Measurements from ENCODE around the gene SLC7A6OS.

SLC7A6OS gene

DNA sequence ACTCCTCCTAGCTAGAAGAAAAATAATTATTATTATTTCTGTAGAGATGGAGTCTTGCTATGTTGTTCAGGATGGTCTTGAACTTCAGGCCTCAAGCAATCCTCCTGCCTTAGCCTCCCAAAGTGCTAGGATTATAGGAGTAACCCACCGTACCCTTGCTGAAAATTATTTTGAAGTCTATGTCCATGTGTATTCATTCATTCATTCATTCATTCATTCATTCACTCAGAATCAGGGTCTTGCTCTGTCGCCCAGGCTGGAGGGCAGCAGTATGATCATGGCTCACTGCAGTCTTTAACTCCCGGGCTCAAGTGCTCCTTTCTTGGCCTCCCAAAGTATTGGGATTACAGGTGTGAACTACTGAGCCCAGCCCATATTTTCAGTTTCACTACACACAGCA is 4.1 kb downstream of the SLC7A6OS start:
- no peak overlapping the region for H3K27ac ChIP-seq
- TF ChIP-seq, protein P1, sequence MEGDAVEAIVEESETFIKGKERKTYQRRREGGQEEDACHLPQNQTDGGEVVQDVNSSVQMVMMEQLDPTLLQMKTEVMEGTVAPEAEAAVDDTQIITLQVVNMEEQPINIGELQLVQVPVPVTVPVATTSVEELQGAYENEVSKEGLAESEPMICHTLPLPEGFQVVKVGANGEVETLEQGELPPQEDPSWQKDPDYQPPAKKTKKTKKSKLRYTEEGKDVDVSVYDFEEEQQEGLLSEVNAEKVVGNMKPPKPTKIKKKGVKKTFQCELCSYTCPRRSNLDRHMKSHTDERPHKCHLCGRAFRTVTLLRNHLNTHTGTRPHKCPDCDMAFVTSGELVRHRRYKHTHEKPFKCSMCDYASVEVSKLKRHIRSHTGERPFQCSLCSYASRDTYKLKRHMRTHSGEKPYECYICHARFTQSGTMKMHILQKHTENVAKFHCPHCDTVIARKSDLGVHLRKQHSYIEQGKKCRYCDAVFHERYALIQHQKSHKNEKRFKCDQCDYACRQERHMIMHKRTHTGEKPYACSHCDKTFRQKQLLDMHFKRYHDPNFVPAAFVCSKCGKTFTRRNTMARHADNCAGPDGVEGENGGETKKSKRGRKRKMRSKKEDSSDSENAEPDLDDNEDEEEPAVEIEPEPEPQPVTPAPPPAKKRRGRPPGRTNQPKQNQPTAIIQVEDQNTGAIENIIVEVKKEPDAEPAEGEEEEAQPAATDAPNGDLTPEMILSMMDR (conservative IDR thresholded peaks at IDR 0.05), result no peak

DNA sequence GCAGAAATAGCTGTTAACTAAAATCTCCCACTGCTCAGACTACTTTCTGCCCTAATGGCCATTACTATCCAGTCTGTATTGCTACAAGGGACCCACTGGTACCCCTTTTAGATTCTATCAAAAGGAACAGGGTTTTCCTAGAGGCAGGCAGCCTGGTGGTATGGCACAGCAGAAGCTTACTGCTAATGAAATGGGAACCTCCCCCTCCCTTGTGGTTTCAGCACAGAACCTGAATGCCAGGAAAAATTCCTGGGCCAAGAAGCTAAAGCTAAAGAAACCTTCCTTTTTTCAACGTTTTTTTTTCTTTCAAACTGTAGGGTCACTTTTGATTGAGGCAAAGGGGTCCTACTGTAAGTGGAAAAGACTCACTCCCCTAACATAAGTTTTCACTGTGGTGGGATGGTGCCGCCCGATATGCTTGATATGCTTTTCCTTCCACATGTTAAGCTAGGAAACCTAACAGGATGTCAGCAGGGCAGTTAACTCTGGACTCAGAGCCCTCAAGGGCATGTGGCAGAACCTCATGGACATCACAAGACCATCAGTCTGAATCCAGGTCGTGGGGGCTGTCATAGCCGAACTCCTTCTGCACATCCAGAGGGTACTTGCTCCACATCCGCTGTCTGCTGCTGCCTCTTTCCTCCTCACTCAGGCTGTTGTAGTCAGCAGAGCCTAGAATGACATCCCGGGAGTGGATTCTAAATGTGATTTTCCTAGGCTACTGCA is 9.8 kb downstream of the SLC7A6OS start:
- H3K27ac ChIP-seq, result no peak overlapping the region
- TF ChIP-seq, protein P1 (conservative IDR thresholded peaks at IDR 0.05), result no peak

DNA sequence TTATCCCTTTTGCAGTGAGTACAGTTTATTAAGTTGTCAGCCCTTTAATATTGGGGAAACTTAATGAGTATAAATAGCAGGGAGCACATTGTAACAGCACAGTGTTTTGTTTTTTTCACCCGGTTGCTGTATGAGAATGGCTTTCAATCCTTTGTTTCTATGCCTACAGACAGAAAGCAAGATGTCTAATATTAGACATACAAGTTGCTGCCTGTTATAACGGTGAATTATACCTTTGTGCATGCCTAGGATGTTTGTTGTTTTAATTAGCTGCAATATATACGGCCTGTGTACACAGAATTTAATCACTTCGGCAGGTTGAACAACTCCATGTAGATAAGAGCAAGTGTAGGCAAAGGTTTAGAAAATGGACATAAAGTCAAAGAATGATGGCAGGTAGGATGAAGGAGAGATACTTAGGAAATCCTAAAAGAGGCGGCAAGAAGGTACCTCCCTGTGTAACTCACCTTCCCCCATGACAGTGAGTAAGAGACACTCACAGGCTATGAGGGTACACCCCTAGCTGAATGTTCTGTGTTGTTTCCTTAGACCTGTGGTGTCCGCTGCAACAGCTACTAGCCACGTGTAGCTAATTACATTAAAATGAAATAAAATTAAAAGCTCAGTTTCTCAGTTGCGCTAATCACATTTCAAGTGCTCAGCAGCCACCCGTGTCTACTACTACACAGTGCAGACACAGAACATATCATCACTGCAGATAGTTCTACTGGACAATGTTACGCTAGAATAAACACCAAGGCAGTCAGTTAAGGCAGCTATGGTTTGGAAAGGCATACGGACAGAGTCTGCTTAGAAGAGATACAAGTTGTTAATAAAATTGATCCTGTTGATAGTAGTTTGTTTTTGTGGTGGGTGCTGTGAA is 10.9 kb downstream of the SLC7A6OS start:
- H3K27ac ChIP-seq, result no peak overlapping the region
- TF ChIP-seq, protein P1 (conservative IDR thresholded peaks at IDR 0.05), result no peak

DNA sequence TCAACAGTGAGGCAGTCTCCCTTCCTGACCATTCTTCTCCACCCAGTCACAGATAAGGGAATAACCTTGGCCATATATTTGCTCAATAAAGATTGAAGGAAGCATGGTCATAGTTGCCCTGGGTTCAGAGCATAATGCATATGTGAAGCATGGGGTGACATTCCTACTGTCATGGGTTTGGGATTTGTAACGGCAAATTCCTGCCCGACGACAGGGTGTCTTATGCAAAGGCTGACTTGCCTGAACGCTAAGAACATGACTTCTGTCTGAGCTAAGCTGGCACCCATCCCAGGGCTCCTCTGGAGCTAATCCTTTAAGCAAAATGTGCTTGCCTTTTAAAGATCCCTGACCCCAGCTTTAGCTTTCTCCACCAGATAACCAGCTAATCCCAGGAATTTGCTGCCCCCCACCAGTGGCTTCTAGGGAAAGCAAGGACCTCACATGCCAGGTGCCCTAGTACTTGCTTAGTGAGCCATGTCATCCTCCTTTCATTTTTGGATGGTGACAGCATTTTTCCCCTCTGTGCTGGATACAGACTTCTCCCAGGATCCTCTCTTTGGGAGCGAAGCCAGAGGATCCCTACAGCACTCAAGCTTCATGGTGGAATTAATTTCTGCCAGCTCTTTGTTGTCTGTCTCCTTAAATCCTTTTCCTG is 11.7 kb downstream of the SLC7A6OS start:
- TF ChIP-seq, protein P1 (conservative IDR thresholded peaks at IDR 0.05), result no peak
- H3K27ac ChIP-seq, result no peak overlapping the region

DNA sequence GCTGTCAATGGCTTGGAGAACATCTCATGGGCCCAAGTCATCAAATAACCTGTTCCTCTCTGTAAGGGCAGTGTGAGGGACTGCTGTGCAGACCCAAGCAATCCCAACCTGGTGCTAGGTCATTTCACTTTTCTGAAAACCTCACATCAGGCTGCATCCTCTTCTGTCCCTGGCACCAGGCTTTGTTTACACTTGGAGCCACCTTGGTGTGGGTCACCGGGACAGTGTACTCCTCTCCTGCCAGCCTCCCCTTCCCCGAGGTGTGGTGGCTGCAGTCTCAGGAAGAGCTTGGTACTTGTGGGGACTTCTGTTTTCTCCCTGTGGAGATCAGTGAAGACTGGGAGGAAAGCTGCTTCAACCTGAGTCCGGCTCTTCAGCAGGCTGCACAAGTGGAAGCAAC is 12.4 kb downstream of the SLC7A6OS start:
- TF ChIP-seq, protein P1 (conservative IDR thresholded peaks at IDR 0.05), result no peak
- no peak overlapping the region for H3K27ac ChIP-seq

DNA sequence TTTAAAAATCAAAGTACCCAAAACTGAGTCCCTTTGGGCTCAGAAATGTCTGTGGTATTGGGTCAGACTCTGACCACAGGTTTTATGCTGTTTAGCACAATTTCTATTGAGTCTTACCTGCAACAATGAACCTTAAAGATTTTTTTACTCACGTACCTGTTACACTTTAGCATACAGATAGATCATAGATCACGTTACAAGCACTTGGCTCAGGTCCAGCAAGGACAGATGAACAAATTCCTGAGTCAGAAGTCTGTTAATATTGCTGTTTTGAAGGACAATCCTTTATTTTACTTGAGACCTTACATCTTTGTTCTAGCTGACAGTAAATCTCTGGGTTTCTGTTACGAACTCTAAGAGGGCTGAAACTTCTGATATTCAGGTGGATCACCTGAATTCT is 12.8 kb downstream of the SLC7A6OS start:
- H3K27ac ChIP-seq, result no peak overlapping the region
- TF ChIP-seq, protein P1 (conservative IDR thresholded peaks at IDR 0.05), result no peak

DNA sequence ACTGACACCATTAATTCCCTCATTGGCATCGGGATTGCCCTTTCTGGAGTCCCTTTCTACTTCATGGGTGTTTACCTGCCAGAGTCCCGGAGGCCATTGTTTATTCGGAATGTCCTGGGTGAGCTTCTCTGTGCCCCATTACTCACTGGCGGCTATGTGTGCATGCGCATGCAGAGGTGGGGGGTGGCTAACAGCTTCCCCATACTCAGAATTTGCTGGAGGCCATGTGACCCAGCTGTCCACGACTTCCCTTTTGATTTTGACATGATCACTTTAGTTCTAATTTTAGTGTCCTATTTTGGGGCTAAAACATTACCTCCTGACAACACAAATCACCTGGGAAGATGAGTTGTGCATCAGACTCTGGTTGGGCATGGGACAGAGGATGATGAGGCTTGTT is 14.1 kb downstream of the SLC7A6OS start:
- TF ChIP-seq, protein P1 (conservative IDR thresholded peaks at IDR 0.05), result no peak
- no peak overlapping the region for H3K27ac ChIP-seq

All from VCaP (cell line).